Mucosa of descending colon (tissue), 3 donors: ENCODE measurements around the gene ASPG. TPM values are rescaled to one million over a fixed set of nuclear protein-coding genes. Genes with fewer than 3 reads are reported as not detected.

Source experiments
- ATAC-seq: fragments of 200-7000 bp; cut with Tn5 transposase; one replicate; pipeline ENCODE4 v1.9.1; 2020; ENCODE audit warnings: mild to moderate bottlenecking, moderate library complexity
- DNase-seq, 3 donors: peaks; one replicate each; pipeline ENCODE4 v3.0.0-alpha.2; 2020
- H3K36me3 ChIP-seq: fragments of 200-600 bp; one replicate; pipeline ENCODE4 v1.8.0; 2021; ENCODE audit warnings: low read depth, mild to moderate bottlenecking
- H3K4me1 ChIP-seq: fragments of 200-600 bp; one replicate; pipeline ENCODE4 v1.8.0; 2021; ENCODE audit warnings: low read depth, mild to moderate bottlenecking
- H3K4me3 ChIP-seq: fragments of 200-600 bp; one replicate; pipeline ENCODE4 v1.8.0; 2021; ENCODE audit warnings: mild to moderate bottlenecking
- H3K9me3 ChIP-seq: fragments of 200-600 bp; one replicate; pipeline ENCODE4 v1.8.0; 2021; ENCODE audit warnings: mild to moderate bottlenecking
- intact Hi-C, 2 donors: fragments of 100-400 bp; cut with DNase I in 1 of 2; cut with micrococcal nuclease in 1 of 2; formaldehyde crosslinking; loops; one replicate each; pipeline versions ENCODE4 v1.11.0 to v1.11.1; 2022; cut with DNase I, micrococcal nuclease
- total RNA-seq, 3 donors: library from RNA; stranded (reverse); fragmentation: NEBNext Ultra II Directional in 2 of 3; extraction: Animal tissue kit (Norgen Biotek cat#: 25700) in 2 of 3; gene quantifications; one replicate each; pipeline versions ENCODE4 v1.2.1 to v1.2.4, GENCODE V29; 2021 to 2023
- TF ChIP-seq, protein P1 (sequence below): fragments of 200-600 bp; IDR thresholded peaks from one replicate; pipeline ENCODE4 v1.8.0; 2022; ENCODE audit warnings: antibody characterized with exemption, mild to moderate bottlenecking
- donor health status: DM: no; HTN: no; CAD: no; lungs with moderate emphysema.
- donor health status: DM: no; HTN: no; CAD: no.
- donor health status: DM: no; HTN: yes; CAD: no.

Gene ASPG
- total RNA-seq, 3 donors from 2014 or later: 2.1 to 15.0 (median 14.2) TPM

DNA sequence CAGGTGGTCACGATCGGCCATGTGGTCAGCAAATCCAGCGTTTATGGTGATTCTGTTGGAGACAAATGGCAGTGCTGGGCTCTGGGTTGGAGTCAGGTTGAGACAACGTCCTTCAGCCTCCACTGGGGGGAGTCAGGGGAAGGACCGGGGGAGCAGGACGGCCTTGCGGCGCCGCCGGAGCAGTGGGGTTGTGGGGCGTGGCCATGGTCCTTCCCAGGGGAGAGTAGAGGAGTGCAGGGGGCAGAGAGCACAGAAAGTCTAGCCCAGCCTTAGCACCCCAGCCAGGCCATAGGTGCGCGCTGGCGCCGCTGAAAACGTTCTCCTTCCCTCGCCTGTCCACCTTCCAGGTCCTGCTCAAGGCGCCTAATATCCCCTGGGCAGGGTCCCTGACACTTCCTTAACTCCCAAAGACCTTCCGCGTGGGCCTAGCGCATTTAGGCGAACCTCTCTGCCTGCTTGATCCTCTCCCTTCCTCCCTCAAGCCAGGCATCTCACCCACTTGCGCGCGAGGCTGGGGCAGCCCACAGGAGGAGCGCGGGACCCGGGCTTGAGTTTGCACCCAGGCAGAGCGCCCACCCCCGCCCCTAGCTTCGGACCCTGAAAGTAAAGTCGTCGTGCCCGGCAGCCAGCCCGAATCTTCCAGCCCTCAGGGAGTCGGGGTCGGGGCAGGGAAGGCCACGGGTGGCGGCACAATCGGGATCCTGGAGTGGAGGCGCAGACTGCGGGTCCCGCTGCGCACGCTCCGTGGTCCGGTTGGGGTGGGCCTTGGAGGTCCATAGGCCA, 49.8 kb downstream of the ASPG start:
- no peaks in the 10 kb centered on the region for H3K36me3 ChIP-seq
- no peak overlapping the region for H3K4me3 ChIP-seq
- no peaks in the 10 kb centered on the region for H3K9me3 ChIP-seq
- ATAC-seq (no peak), DNase-seq (peak in 2 of 3 donors; percentile 32 to 44)
- intact Hi-C loops: loop anchor here (5.0 to 10.0 kb wide), 3 partner anchors 427 to 509 kb away; no protein-coding TSS in a partner anchor
- TF ChIP-seq, protein P1, sequence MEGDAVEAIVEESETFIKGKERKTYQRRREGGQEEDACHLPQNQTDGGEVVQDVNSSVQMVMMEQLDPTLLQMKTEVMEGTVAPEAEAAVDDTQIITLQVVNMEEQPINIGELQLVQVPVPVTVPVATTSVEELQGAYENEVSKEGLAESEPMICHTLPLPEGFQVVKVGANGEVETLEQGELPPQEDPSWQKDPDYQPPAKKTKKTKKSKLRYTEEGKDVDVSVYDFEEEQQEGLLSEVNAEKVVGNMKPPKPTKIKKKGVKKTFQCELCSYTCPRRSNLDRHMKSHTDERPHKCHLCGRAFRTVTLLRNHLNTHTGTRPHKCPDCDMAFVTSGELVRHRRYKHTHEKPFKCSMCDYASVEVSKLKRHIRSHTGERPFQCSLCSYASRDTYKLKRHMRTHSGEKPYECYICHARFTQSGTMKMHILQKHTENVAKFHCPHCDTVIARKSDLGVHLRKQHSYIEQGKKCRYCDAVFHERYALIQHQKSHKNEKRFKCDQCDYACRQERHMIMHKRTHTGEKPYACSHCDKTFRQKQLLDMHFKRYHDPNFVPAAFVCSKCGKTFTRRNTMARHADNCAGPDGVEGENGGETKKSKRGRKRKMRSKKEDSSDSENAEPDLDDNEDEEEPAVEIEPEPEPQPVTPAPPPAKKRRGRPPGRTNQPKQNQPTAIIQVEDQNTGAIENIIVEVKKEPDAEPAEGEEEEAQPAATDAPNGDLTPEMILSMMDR: no peak
- peaks cover 47% of the 10 kb centered on the region for H3K4me1 ChIP-seq

DNA sequence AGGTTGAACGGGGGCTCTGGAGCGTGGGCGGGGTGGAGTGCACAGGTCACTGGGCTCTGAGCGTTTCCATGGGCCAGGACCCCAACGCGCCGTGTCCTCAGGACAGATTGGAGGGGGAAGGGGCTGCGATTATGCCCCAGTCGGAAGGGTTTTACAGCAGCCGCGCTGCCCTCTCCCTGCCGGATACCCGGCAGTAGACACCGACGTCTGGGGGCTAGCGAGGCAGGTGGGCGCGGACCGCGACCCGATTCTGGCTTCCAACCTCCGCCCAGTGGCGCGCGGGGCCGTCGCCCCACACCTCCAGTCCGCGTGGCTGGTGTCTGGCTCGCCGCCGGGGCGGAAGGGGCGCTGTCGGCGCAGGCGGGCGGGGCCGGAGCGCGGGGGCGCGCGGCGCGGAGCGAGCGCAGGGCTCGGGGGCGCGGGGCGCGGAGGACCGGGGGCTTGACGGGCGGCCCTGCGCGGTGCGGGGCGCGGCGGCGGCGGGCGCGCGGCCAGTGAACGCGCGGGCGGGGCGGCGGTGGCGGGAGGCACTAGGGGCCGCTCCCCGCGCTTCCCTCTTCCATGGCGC, 50.5 kb downstream of the ASPG start:
- TF ChIP-seq, protein P1: no peak
- Histone ChIP-seq H3K9me3 (no peaks in the 10 kb centered on the region), H3K4me3 (no peak overlapping the region), H3K36me3 (no peaks in the 10 kb centered on the region), H3K4me1 (peaks cover 47% of the 10 kb centered on the region)
- ATAC-seq (no peak), DNase-seq (peak in 2 of 3 donors; percentile 27 to 39)
- intact Hi-C loops: loop anchor here (5.0 to 10.0 kb wide), 3 partner anchors 426 to 509 kb away; no protein-coding TSS in a partner anchor

DNA sequence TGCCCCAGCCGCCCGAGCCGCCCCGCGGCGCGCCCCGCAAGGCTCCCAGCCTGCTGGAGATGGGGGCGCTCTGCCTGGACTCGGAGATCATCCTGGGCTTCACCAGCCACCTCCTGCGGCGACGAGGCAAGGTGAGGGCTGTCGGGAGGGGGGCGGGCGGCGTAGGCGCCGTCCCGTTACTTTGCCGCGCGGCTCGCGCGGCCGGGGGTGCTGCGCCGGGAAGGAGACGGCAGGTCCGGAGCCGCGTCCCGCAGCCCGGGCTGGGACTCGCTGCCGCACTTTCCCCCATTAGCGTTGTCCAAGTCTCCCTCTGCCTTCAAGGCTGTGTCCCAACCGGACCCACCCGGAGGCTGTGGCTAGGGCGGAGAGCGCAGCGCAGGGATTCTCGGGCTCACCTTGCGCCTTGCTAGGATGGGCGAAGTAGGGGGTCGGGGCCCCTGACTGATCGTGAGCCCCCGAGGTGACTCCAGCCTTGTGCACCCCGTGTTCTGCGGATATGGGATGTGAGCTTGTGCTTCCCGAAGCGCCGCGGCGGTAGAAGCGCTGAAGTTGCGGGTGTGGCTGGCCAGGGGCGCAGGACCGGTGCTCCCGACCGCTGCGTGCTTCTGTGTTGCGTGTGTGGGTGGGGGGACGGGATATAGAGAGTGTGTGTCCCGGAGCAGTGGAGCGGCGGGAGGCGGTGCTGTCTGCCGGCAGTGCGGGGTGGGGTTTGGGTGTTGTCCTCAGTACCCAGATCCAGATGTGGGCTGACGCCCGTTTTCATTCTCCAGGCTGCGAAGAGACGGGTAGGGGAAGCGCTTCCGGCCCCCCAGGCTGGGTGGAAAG, 51.2 kb downstream of the ASPG start:
- ATAC-seq (no peak), DNase-seq (peak in 2 of 3 donors; percentile 30 to 37)
- Histone ChIP-seq H3K9me3 (no peaks in the 10 kb centered on the region), H3K36me3 (no peaks in the 10 kb centered on the region), H3K4me1 (peaks cover 47% of the 10 kb centered on the region), H3K4me3 (no peak overlapping the region)
- TF ChIP-seq, protein P1: no peak
- intact Hi-C loops: loop anchor here (5.0 to 10.0 kb wide), 3 partner anchors 426 to 508 kb away; no protein-coding TSS in a partner anchor

DNA sequence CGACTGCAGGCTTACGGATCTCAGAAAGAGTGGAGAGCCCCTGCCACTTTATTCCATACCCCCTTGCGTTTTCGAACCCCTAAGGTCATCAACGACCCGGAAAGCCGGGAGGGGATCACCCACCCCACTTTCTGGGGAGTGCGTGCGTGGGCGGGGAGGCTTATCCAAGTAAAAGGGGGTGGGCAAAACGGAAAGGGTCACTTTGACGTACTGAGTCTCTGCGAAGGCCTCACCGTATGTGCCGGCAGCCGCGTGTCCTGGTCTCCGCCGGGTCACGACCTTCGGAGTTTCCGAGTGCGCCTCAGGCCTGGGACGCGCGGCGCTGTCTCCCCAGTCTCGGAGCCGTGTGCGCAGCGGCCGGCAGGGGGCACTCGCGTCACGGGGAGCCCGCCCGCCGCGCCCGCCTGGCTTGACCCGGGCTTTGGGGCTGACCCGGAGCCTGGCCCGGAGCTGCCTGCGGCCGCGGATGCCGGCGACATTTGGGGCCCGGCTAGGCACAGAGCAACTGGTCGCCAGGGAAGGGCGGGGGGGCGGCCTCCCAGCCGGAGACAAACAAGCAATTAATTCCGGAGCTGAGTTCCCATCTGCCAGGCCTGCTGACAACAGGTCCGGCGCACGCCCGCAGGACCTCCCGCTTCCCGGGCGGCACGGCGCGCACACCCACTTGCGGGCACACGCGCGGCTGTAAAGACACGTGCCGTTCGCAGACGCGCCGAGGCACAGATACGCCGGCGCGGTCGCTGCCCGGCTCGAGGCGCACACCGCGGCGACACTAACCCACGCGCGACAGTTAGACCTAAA, 52.0 kb downstream of the ASPG start:
- peaks cover 47% of the 10 kb centered on the region for H3K4me1 ChIP-seq
- no peaks in the 10 kb centered on the region for H3K36me3 ChIP-seq
- TF ChIP-seq, protein P1: peak; percentile 82
- ATAC-seq (peak; percentile 86), DNase-seq (peak; percentile 64 to 81 (median 76))
- intact Hi-C loops: loop anchor here (5.0 to 10.0 kb wide), 3 partner anchors 425 to 507 kb away; no protein-coding TSS in a partner anchor
- H3K9me3 ChIP-seq: no peaks in the 10 kb centered on the region
- no peak overlapping the region for H3K4me3 ChIP-seq
